ENCODE results near the gene TECPR2.

The TECPR2 gene

GRCh38 chr14:102474934-102475333 lies 112.2 kb downstream of the TECPR2 start:
- TF ChIP-seq CTCF (IDR thresholded peaks at IDR 0.05; ENCODE audit: borderline replicate concordance, insufficient read depth, low read depth, low read length), result no peak

GRCh38 chr14:102479107-102479506 lies 116.4 kb downstream of the TECPR2 start:
- no peak for TF ChIP-seq CTCF (IDR thresholded peaks at IDR 0.05; ENCODE audit: borderline replicate concordance, insufficient read depth, low read depth, low read length)
- no peak overlapping the region for H3K4me3 ChIP-seq (ENCODE audit: low read depth, low read length)

More at GRCh38 chr14:102474934-102475333, 112.2 kb downstream of the TECPR2 start:
- H3K4me3 ChIP-seq (ENCODE audit: low read depth, low read length), result no peak overlapping the region

- no peak for TF ChIP-seq CTCF (IDR thresholded peaks at IDR 0.05; ENCODE audit: borderline replicate concordance, insufficient read depth, low read depth, low read length)
- no peak overlapping the region for H3K4me3 ChIP-seq (ENCODE audit: low read depth, low read length)
These were observed 117.0 kb downstream of the TECPR2 start for GRCh38 chr14:102479777-102480176.

- TF ChIP-seq CTCF (IDR thresholded peaks at IDR 0.05; ENCODE audit: borderline replicate concordance, insufficient read depth, low read depth, low read length), result no peak
- no peak overlapping the region for H3K4me3 ChIP-seq (ENCODE audit: low read depth, low read length)
These were observed 118.6 kb downstream of the TECPR2 start for GRCh38 chr14:102481371-102481770.

- H3K4me3 ChIP-seq (ENCODE audit: low read depth, low read length), result no peak overlapping the region
- TF ChIP-seq CTCF (IDR thresholded peaks at IDR 0.05; ENCODE audit: borderline replicate concordance, insufficient read depth, low read depth, low read length), result no peak
These were observed 119.1 kb downstream of the TECPR2 start for GRCh38 chr14:102481791-102482238.

GRCh38 chr14:102484316-102484715 lies 121.6 kb downstream of the TECPR2 start:
- TF ChIP-seq CTCF (IDR thresholded peaks at IDR 0.05; ENCODE audit: borderline replicate concordance, insufficient read depth, low read depth, low read length), result no peak
- H3K4me3 ChIP-seq (ENCODE audit: low read depth, low read length), result no peak overlapping the region

- TF ChIP-seq CTCF (IDR thresholded peaks at IDR 0.05; ENCODE audit: borderline replicate concordance, insufficient read depth, low read depth, low read length), result no peak
- H3K4me3 ChIP-seq (ENCODE audit: low read depth, low read length), result no peak overlapping the region
These were observed 123.2 kb downstream of the TECPR2 start for GRCh38 chr14:102485693-102486512.

All from GM12875 (cell line).